ENCODE measurements around the gene RAN. TPM values are rescaled to one million over a fixed set of nuclear protein-coding genes. Genes with fewer than 3 reads are reported as not detected.
"Not testable (repeated sequence)": the region's sequence is repeated elsewhere in the genome, so short reads cannot be mapped to it uniquely, and the experiment has no call there.

RAN gene
- total RNA-seq, 2 experiments from 2014 or later, result 2,177 to 2,247 TPM

DNA sequence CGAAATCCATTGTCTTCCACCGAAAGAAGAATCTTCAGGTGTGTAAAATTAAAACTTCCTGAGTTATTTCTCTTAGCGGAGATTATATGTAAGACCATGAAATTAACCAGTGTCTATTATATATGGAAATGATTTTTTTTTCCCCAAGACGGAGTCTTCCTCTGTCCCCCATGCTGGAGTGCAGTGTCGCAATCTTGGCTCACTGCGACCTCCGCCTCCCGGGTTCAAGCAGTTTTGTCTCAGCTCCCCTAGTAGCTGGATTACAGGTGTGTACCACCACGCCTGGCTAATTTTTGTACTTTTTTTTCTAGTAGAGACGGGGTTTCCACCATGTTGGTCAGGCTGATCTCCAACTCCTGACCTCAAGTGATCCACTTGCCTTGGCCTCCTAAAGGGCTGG, 2.8 kb downstream of the RAN start:
- H3K9me3 Mint-ChIP-seq, result no peaks in the 10 kb centered on the region
- POLR2A ChIA-PET, result interaction anchor here (1.0 to 1.7 kb wide), 4 partner anchors 10 to 213 kb away, joined by 3 to 4 read pairs (median 3); no protein-coding TSS in a partner anchor

DNA sequence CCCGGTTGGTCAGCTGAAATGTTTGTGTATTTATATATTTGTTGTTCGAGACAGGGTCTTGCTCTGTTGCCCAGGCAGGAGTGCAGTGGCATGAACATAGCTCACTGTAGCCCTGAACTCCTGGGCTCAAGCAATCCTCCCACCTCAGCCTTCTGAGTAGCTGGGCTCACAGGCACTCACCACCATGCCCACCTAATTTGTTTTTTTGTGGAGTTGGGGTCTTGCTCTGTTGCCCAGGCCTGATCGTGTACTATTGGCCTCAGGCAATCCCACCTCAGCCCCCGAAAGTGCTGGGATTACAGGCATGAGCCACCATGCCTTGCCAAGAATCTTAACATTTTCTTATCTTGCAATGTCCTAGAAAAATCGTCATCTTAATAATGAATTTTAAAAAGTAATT, 3.3 kb downstream of the RAN start:
- intact Hi-C loops (cut with micrococcal nuclease), result no loop called here
- peaks cover 57% of the 10 kb centered on the region for H3K36me3 Mint-ChIP-seq (ENCODE audit: low read depth)
- DNase-seq (no peak), ATAC-seq (no peak)
- H3K4me3 Mint-ChIP-seq, result peak overlapping the region; percentile 98
- H3K27me3 Mint-ChIP-seq, result no peaks in the 10 kb centered on the region
- H3K9me3 Mint-ChIP-seq, result no peaks in the 10 kb centered on the region
- CTCF ChIA-PET, result interaction anchor here (1.6 kb wide), 1 partner anchor 50 kb away, joined by 5 read pairs; no protein-coding TSS in a partner anchor
- TF ChIP-seq, protein P1, sequence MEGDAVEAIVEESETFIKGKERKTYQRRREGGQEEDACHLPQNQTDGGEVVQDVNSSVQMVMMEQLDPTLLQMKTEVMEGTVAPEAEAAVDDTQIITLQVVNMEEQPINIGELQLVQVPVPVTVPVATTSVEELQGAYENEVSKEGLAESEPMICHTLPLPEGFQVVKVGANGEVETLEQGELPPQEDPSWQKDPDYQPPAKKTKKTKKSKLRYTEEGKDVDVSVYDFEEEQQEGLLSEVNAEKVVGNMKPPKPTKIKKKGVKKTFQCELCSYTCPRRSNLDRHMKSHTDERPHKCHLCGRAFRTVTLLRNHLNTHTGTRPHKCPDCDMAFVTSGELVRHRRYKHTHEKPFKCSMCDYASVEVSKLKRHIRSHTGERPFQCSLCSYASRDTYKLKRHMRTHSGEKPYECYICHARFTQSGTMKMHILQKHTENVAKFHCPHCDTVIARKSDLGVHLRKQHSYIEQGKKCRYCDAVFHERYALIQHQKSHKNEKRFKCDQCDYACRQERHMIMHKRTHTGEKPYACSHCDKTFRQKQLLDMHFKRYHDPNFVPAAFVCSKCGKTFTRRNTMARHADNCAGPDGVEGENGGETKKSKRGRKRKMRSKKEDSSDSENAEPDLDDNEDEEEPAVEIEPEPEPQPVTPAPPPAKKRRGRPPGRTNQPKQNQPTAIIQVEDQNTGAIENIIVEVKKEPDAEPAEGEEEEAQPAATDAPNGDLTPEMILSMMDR (IDR thresholded peaks at IDR 0.05), result no peak
- peaks cover 61% of the 10 kb centered on the region for H3K4me1 Mint-ChIP-seq (ENCODE audit: low read depth)
- POLR2A ChIA-PET, result interaction anchor here (1.0 to 1.7 kb wide), 4 partner anchors 9 to 213 kb away, joined by 3 to 4 read pairs (median 3); no protein-coding TSS in a partner anchor
- H3K27ac Mint-ChIP-seq, result peak overlapping the region; percentile 100

More for the DNA sequence above, 2.8 kb downstream of the RAN start:
- Mint-ChIP-seq H3K36me3 (ENCODE audit: low read depth) (peaks cover 57% of the 10 kb centered on the region), H3K4me3 (peak overlapping the region; percentile 98), H3K27ac (peak overlapping the region; percentile 100), H3K4me1 (ENCODE audit: low read depth) (peaks cover 58% of the 10 kb centered on the region), H3K27me3 (no peaks in the 10 kb centered on the region)
- intact Hi-C loops (cut with micrococcal nuclease), result loop anchor here (5.0 kb wide), 1 partner anchor 37 kb away; the partner anchor contains the start of gene STX2
- ATAC-seq (no peak), DNase-seq (no peak)
- CTCF ChIA-PET, result no interaction called here
- TF ChIP-seq, protein P1 (IDR thresholded peaks at IDR 0.05), result no peak

DNA sequence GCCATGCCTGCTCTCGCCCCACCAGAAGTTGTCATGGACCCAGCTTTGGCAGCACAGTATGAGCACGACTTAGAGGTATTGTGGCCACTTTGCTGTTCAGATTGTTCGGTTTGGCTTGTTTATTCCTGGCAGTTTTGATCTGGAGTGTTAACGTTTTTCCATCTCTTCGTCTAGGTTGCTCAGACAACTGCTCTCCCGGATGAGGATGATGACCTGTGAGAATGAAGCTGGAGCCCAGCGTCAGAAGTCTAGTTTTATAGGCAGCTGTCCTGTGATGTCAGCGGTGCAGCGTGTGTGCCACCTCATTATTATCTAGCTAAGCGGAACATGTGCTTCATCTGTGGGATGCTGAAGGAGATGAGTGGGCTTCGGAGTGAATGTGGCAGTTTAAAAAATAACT, 3.8 kb downstream of the RAN start:
- H3K27me3 Mint-ChIP-seq; DNase-seq; ATAC-seq; H3K9me3 Mint-ChIP-seq; intact Hi-C loops (cut with micrococcal nuclease): not testable (repeated sequence)
- peak overlapping the region; percentile 27 for H3K4me3 Mint-ChIP-seq
- H3K27ac Mint-ChIP-seq, result peak overlapping the region; percentile 18
- POLR2A ChIA-PET, result interaction anchor here (0.6 to 1.7 kb wide), 6 partner anchors 9 to 150 kb away, joined by 3 to 4 read pairs (median 3); no protein-coding TSS in a partner anchor
- H3K36me3 Mint-ChIP-seq (ENCODE audit: low read depth), result peaks cover 55% of the 10 kb centered on the region
- peaks cover 63% of the 10 kb centered on the region for H3K4me1 Mint-ChIP-seq (ENCODE audit: low read depth)
- CTCF ChIA-PET, result interaction anchor here (1.6 kb wide), 1 partner anchor 50 kb away, joined by 5 read pairs; no protein-coding TSS in a partner anchor

DNA sequence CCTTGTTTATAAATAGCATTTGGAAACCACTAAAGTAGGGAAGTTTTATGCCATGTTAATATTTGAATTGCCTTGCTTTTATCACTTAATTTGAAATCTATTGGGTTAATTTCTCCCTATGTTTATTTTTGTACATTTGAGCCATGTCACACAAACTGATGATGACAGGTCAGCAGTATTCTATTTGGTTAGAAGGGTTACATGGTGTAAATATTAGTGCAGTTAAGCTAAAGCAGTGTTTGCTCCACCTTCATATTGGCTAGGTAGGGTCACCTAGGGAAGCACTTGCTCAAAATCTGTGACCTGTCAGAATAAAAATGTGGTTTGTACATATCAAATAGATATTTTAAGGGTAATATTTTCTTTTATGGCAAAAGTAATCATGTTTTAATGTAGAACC, 4.4 kb downstream of the RAN start:
- Mint-ChIP-seq H3K27ac (no peak overlapping the region), H3K4me1 (ENCODE audit: low read depth) (peaks cover 66% of the 10 kb centered on the region), H3K9me3 (no peaks in the 10 kb centered on the region), H3K4me3 (no peak overlapping the region), H3K36me3 (ENCODE audit: low read depth) (peaks cover 53% of the 10 kb centered on the region), H3K27me3 (no peaks in the 10 kb centered on the region)
- ChIA-PET POLR2A (interaction anchor here (0.6 to 0.9 kb wide), 4 partner anchors 15 to 150 kb away, joined by 3 read pairs; no protein-coding TSS in a partner anchor), CTCF (interaction anchor here (1.6 kb wide), 1 partner anchor 51 kb away, joined by 5 read pairs; no protein-coding TSS in a partner anchor)
- intact Hi-C loops (cut with micrococcal nuclease), result no loop called here
- DNase-seq (no peak), ATAC-seq (no peak)
- TF ChIP-seq, protein P1 (IDR thresholded peaks at IDR 0.05), result no peak

DNA sequence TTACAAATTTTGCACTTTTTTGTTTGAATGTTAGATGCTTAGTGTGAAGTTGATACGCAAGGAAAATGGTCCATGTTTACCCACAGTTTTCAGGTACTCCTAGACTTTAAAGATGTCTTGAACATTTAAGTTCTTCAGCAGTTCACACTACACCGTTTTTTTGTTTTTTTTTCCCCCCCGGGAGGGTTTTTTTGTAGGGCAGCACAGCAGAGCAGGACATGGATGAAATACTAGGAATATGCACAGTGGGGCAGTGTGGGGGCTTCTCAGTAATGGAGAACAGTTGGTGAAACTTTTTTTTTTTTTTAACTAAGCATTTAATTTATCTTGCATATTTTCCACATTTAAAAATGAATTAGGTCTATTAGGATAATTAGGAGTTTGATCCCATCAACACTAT, 4.9 kb downstream of the RAN start:
- CTCF ChIA-PET, result no interaction called here
- intact Hi-C loops (cut with micrococcal nuclease), result no loop called here
- TF ChIP-seq, protein P1 (IDR thresholded peaks at IDR 0.05), result no peak
- ATAC-seq, result no peak
- peaks cover 66% of the 10 kb centered on the region for H3K4me1 Mint-ChIP-seq (ENCODE audit: low read depth)
- H3K27ac Mint-ChIP-seq, result no peak overlapping the region
- H3K4me3 Mint-ChIP-seq, result no peak overlapping the region
- no peaks in the 10 kb centered on the region for H3K27me3 Mint-ChIP-seq
- DNase-seq, result no peak
- H3K36me3 Mint-ChIP-seq (ENCODE audit: low read depth), result peaks cover 53% of the 10 kb centered on the region
- H3K9me3 Mint-ChIP-seq, result no peaks in the 10 kb centered on the region
- POLR2A ChIA-PET, result interaction anchor here (1.5 kb wide), 1 partner anchor 37 kb away, joined by 6 read pairs; the partner anchor contains the start of gene STX2
